ENCODE results near the gene MED29. TPM values are rescaled to one million over a fixed set of nuclear protein-coding genes. Genes with fewer than 3 reads are reported as not detected.

Gene MED29
- total and polyA plus RNA-seq, 2 of the 13 experiments (the other 11 are each of a cell fraction or from before 2014, with no cell fraction given), result 14.0 to 19.7 TPM

GRCh38 chr19:39445196-39446111 is 54.3 kb downstream of the MED29 start, which contains the start of gene SUPT5H (continued):
- TF ChIP-seq HMGXB4 (CRISPR knock-in tag; IDR thresholded peaks at IDR 0.05; ENCODE audit: borderline replicate concordance in 1 of 2, low read depth in 1 of 2), result peak; percentile 94 to 96
- no peak for TF ChIP-seq ZNF616 (CRISPR knock-in tag; IDR thresholded peaks at IDR 0.05; ENCODE audit: low read depth)
- peak; percentile 97 for TF ChIP-seq GABPB1 (CRISPR knock-in tag; IDR thresholded peaks at IDR 0.05)
- TF ChIP-seq TFE3 (CRISPR knock-in tag; IDR thresholded peaks at IDR 0.05), result 0 out of 2 replicates have a peak, but pooled peaks have one; percentile 52
- peak; percentile 92 for TF ChIP-seq ZNF850 (CRISPR knock-in tag; conservative IDR thresholded peaks at IDR 0.05)
- TF ChIP-seq MYC (CRISPR knock-in tag; IDR thresholded peaks at IDR 0.05; ENCODE audit: borderline replicate concordance), result peak; percentile 95
- 0 out of 4 replicates have a peak, but pooled peaks of 1 of the 2 experiments have one; percentile 17 for TF ChIP-seq MAFK (conservative IDR thresholded peaks at IDR 0.05 in 1 of 2, IDR thresholded peaks at IDR 0.05 in 1 of 2; ENCODE audit: low read length in 2 of 2)
- no peak for TF ChIP-seq MBNL3 (CRISPR knock-in tag; conservative IDR thresholded peaks at IDR 0.05)
- TF ChIP-seq HNF4G (IDR thresholded peaks at IDR 0.05; ENCODE audit: borderline replicate concordance, low read depth, low read length), result no peak
- TF ChIP-seq HNF4G (CRISPR knock-in tag; IDR thresholded peaks at IDR 0.05; ENCODE audit: borderline replicate concordance, low read depth), result no peak
- 0 out of 2 replicates have a peak, but pooled peaks have one; percentile 33 for TF ChIP-seq ZNF564 (CRISPR knock-in tag; IDR thresholded peaks at IDR 0.05)
- TF ChIP-seq HNRNPLL (IDR thresholded peaks at IDR 0.05; ENCODE audit: low read depth, low read length, poor library complexity, severe bottlenecking), result peak; percentile 91
- TF ChIP-seq GRHL1 (CRISPR knock-in tag; conservative IDR thresholded peaks at IDR 0.05), result no peak
- no peak; the same call in 1 of the 2 replicates for TF ChIP-seq REL (CRISPR knock-in tag; conservative IDR thresholded peaks at IDR 0.05)
- no peak for TF ChIP-seq ZNF576 (CRISPR knock-in tag; IDR thresholded peaks at IDR 0.05)
- peak; percentile 69; the same call in 1 of the 2 replicates for TF ChIP-seq ZNF567 (CRISPR knock-in tag; IDR thresholded peaks at IDR 0.05; ENCODE audit: borderline replicate concordance)
- TF ChIP-seq NCOA5 (CRISPR knock-in tag; IDR thresholded peaks at IDR 0.05), result no peak
- TF ChIP-seq CENPBD1 (CRISPR knock-in tag; IDR thresholded peaks at IDR 0.05; ENCODE audit: borderline replicate concordance, low read depth), result no peak
- no peak for TF ChIP-seq KLF13 (CRISPR knock-in tag; IDR thresholded peaks at IDR 0.05)

All from HepG2 (cell line).